Effector memory CD8-positive, alpha-beta T cell (primary cell): ENCODE results near the gene NUCKS1.
A peak's percentile ranks its signal among the peaks of the same experiment; 100 is the strongest.

ENCODE experiments used
- ATAC-seq: fragments of 150-1000 bp; cut with Tn5 transposase; replicated peaks from 2 replicates; pipeline ENCODE4 v1.10.0; 2021; ENCODE audit warnings: mild to moderate bottlenecking, moderate library complexity
- DNase-seq, 3 experiments: peaks; one replicate each; pipeline ENCODE4 v3.0.0; 2021
- H3K27ac Mint-ChIP-seq, 2 donors: one replicate each; pipeline ENCODE4 v1.8.0; 2022; ENCODE audit warnings: mild to moderate bottlenecking in 2 of 2, mixed read lengths in 2 of 2, moderate library complexity in 2 of 2
- H3K27me3 Mint-ChIP-seq, 2 donors: one replicate each; pipeline ENCODE4 v1.8.0; 2022; ENCODE audit warnings: mixed read lengths in 2 of 2
- H3K36me3 Mint-ChIP-seq: one replicate; pipeline ENCODE4 v1.8.0; 2022; ENCODE audit warnings: mild to moderate bottlenecking, moderate library complexity, mixed read lengths; ENCODE audit not compliant: insufficient read depth
- H3K4me1 Mint-ChIP-seq, 2 donors: one replicate each; pipeline ENCODE4 v1.8.0; 2022; ENCODE audit warnings: low read depth in 2 of 2, mixed read lengths in 2 of 2
- H3K4me3 Mint-ChIP-seq, 2 donors: one replicate each; pipeline ENCODE4 v1.8.0; 2022; ENCODE audit warnings: mild to moderate bottlenecking in 2 of 2, mixed read lengths in 2 of 2, moderate library complexity in 2 of 2
- H3K9me3 Mint-ChIP-seq, 2 donors: one replicate each; pipeline ENCODE4 v1.8.0; 2022; ENCODE audit warnings: mixed read lengths in 2 of 2
- total RNA-seq, 9 experiments: gene quantifications; one replicate each; lab custom pipeline; 2026; lab: John Stamatoyannopoulos, UW

Gene NUCKS1
- 198 to 322 (median 223) reads per million in 9 experiments for total RNA-seq

- peak; percentile 74 for ATAC-seq
- peak; percentile 96 to 97 (median 96) for DNase-seq
- H3K9me3 Mint-ChIP-seq = no peaks in the 10 kb centered on the region
- H3K36me3 Mint-ChIP-seq = peaks cover 20% of the 10 kb centered on the region
- no peaks in the 10 kb centered on the region for H3K27me3 Mint-ChIP-seq
- H3K4me3 Mint-ChIP-seq = peak within 1 kb of the TSS; percentile 91 to 94
- peaks cover 19 to 37% of the 10 kb centered on the region in 2 donors for H3K4me1 Mint-ChIP-seq
- peak within 1 kb of the TSS; percentile 97 to 98 for H3K27ac Mint-ChIP-seq
Observed at GRCh38 chr1:205750138-205751035, at the start of gene NUCKS1. TSS of gene NUCKS1 (minus strand) at chr1:205750182. CDS start at chr1:205749973, 209 bp downstream.

- Mint-ChIP-seq H3K4me3 (no peak overlapping the region), H3K27ac (peak overlapping the region; percentile 60 to 84), H3K27me3 (no peaks in the 10 kb centered on the region), H3K36me3 (peaks cover 47% of the 10 kb centered on the region), H3K9me3 (no peaks in the 10 kb centered on the region), H3K4me1 (peaks cover 6 to 9% of the 10 kb centered on the region in 2 donors)
- DNase-seq (no peak), ATAC-seq (no peak)
Observed at GRCh38 chr1:205798577-205798976, 48.6 kb upstream of the NUCKS1 start.

- Mint-ChIP-seq H3K36me3 (peaks cover 55% of the 10 kb centered on the region), H3K27ac (peak overlapping the region; percentile 56 to 84)
Observed at GRCh38 chr1:205797168-205797567, 47.2 kb upstream of the NUCKS1 start.

GRCh38 chr1:205794011-205794730, 44.2 kb upstream of the NUCKS1 start:
- H3K27ac Mint-ChIP-seq = no peak overlapping the region
- no peaks in the 10 kb centered on the region for H3K4me1 Mint-ChIP-seq
- H3K27me3 Mint-ChIP-seq = no peaks in the 10 kb centered on the region
- H3K36me3 Mint-ChIP-seq = peaks cover 45% of the 10 kb centered on the region
- no peaks in the 10 kb centered on the region for H3K9me3 Mint-ChIP-seq
- no peak overlapping the region for H3K4me3 Mint-ChIP-seq
- no peak for DNase-seq
- no peak for ATAC-seq

More at GRCh38 chr1:205797168-205797567, 47.2 kb upstream of the NUCKS1 start:
- H3K4me1 Mint-ChIP-seq = peaks cover 5 to 6% of the 10 kb centered on the region in 2 donors
- no peak overlapping the region for H3K4me3 Mint-ChIP-seq
- no peaks in the 10 kb centered on the region for H3K9me3 Mint-ChIP-seq
- H3K27me3 Mint-ChIP-seq = no peaks in the 10 kb centered on the region
- DNase-seq (no peak), ATAC-seq (no peak)

GRCh38 chr1:205792961-205793673, 43.1 kb upstream of the NUCKS1 start:
- H3K4me3 Mint-ChIP-seq = no peak overlapping the region
- no peaks in the 10 kb centered on the region for H3K4me1 Mint-ChIP-seq
- peaks cover 36% of the 10 kb centered on the region for H3K36me3 Mint-ChIP-seq
- H3K27me3 Mint-ChIP-seq = no peaks in the 10 kb centered on the region
- H3K9me3 Mint-ChIP-seq = no peaks in the 10 kb centered on the region
- peak overlapping the region; percentile 8 to 30 for H3K27ac Mint-ChIP-seq
- DNase-seq (no peak), ATAC-seq (no peak)

- Mint-ChIP-seq H3K27ac (peak overlapping the region; percentile 8 to 30), H3K36me3 (peaks cover 33% of the 10 kb centered on the region), H3K9me3 (no peaks in the 10 kb centered on the region), H3K4me1 (no peaks in the 10 kb centered on the region), H3K27me3 (no peaks in the 10 kb centered on the region), H3K4me3 (no peak overlapping the region)
- DNase-seq (no peak), ATAC-seq (no peak)
Observed at GRCh38 chr1:205792481-205792881, 42.5 kb upstream of the NUCKS1 start.

GRCh38 chr1:205791568-205792180, 41.7 kb upstream of the NUCKS1 start:
- peak; percentile 54 to 64 (median 59) for DNase-seq
- Mint-ChIP-seq H3K27me3 (no peaks in the 10 kb centered on the region), H3K4me1 (no peaks in the 10 kb centered on the region), H3K27ac (no peak overlapping the region), H3K9me3 (no peaks in the 10 kb centered on the region), H3K36me3 (peaks cover 33% of the 10 kb centered on the region), H3K4me3 (no peak overlapping the region)
- ATAC-seq = peak; percentile 87

GRCh38 chr1:205787287-205787916, 37.4 kb upstream of the NUCKS1 start:
- Mint-ChIP-seq H3K4me3 (no peak overlapping the region), H3K36me3 (peaks cover 22% of the 10 kb centered on the region), H3K27me3 (no peaks in the 10 kb centered on the region), H3K9me3 (no peaks in the 10 kb centered on the region), H3K27ac (no peak overlapping the region), H3K4me1 (peaks cover 3 to 5% of the 10 kb centered on the region in 2 donors)
- DNase-seq (no peak), ATAC-seq (no peak)

GRCh38 chr1:205786601-205787000, 36.6 kb upstream of the NUCKS1 start:
- ATAC-seq (no peak), DNase-seq (no peak)
- H3K27ac Mint-ChIP-seq = no peak overlapping the region
- H3K36me3 Mint-ChIP-seq = peaks cover 15% of the 10 kb centered on the region
- H3K27me3 Mint-ChIP-seq = no peaks in the 10 kb centered on the region
- H3K9me3 Mint-ChIP-seq = no peaks in the 10 kb centered on the region
- H3K4me1 Mint-ChIP-seq = peaks cover 3 to 5% of the 10 kb centered on the region in 2 donors
- H3K4me3 Mint-ChIP-seq = no peak overlapping the region

- ATAC-seq (no peak), DNase-seq (no peak)
- H3K36me3 Mint-ChIP-seq = peaks cover 14% of the 10 kb centered on the region
- no peak overlapping the region for H3K27ac Mint-ChIP-seq
- H3K27me3 Mint-ChIP-seq = no peaks in the 10 kb centered on the region
- H3K4me3 Mint-ChIP-seq = no peak overlapping the region
- H3K4me1 Mint-ChIP-seq = peaks cover 3 to 5% of the 10 kb centered on the region in 2 donors
- H3K9me3 Mint-ChIP-seq = no peaks in the 10 kb centered on the region
Observed at GRCh38 chr1:205785446-205785845, 35.5 kb upstream of the NUCKS1 start.

GRCh38 chr1:205783904-205784303, 33.9 kb upstream of the NUCKS1 start:
- ATAC-seq = no peak
- Mint-ChIP-seq H3K4me1 (peaks cover 4 to 6% of the 10 kb centered on the region in 2 donors), H3K9me3 (no peaks in the 10 kb centered on the region), H3K27me3 (no peaks in the 10 kb centered on the region), H3K27ac (no peak overlapping the region), H3K36me3 (peaks cover 9% of the 10 kb centered on the region), H3K4me3 (no peak overlapping the region)
- no peak for DNase-seq

GRCh38 chr1:205783433-205783795, 33.4 kb upstream of the NUCKS1 start:
- H3K4me3 Mint-ChIP-seq = no peak overlapping the region
- H3K4me1 Mint-ChIP-seq = peaks cover 8 to 10% of the 10 kb centered on the region in 2 donors
- H3K9me3 Mint-ChIP-seq = no peaks in the 10 kb centered on the region
- ATAC-seq (no peak), DNase-seq (no peak)
- peaks cover 9% of the 10 kb centered on the region for H3K36me3 Mint-ChIP-seq
- H3K27ac Mint-ChIP-seq = peak overlapping the region in 1 of 2 donors; percentile 75
- no peaks in the 10 kb centered on the region for H3K27me3 Mint-ChIP-seq
